Mucosa of stomach (tissue), 1 donor: ENCODE data around the gene ADGRD1.
"Not testable (repeated sequence)": the region's sequence is repeated elsewhere in the genome, so short reads cannot be mapped to it uniquely, and the experiment has no call there.

ENCODE experiments used
- H3K27me3 ChIP-seq: one replicate; pipeline ENCODE4 v1.7.0; 2013; ENCODE audit warnings: mild to moderate bottlenecking, low read length; ENCODE audit not compliant: control insufficient read depth, insufficient read depth
- H3K36me3 ChIP-seq: one replicate; pipeline ENCODE4 v1.7.0; 2013; ENCODE audit warnings: low read length; ENCODE audit not compliant: control insufficient read depth, insufficient read depth
- H3K4me1 ChIP-seq: one replicate; pipeline ENCODE4 v1.7.0; 2013; ENCODE audit warnings: mild to moderate bottlenecking, low read length; ENCODE audit not compliant: control insufficient read depth, insufficient read depth
- H3K4me3 ChIP-seq: one replicate; pipeline ENCODE4 v1.7.0; 2013; ENCODE audit warnings: low read length
- H3K9ac ChIP-seq: one replicate; pipeline ENCODE4 v1.7.0; 2013; ENCODE audit warnings: mild to moderate bottlenecking, low read length, moderate library complexity
- H3K9me3 ChIP-seq: one replicate; pipeline ENCODE4 v1.7.0; 2013; ENCODE audit warnings: mild to moderate bottlenecking, low read length, moderate library complexity; ENCODE audit not compliant: control insufficient read depth
- donor health status: Pancreatic carcinoma.

The ADGRD1 gene

DNA sequence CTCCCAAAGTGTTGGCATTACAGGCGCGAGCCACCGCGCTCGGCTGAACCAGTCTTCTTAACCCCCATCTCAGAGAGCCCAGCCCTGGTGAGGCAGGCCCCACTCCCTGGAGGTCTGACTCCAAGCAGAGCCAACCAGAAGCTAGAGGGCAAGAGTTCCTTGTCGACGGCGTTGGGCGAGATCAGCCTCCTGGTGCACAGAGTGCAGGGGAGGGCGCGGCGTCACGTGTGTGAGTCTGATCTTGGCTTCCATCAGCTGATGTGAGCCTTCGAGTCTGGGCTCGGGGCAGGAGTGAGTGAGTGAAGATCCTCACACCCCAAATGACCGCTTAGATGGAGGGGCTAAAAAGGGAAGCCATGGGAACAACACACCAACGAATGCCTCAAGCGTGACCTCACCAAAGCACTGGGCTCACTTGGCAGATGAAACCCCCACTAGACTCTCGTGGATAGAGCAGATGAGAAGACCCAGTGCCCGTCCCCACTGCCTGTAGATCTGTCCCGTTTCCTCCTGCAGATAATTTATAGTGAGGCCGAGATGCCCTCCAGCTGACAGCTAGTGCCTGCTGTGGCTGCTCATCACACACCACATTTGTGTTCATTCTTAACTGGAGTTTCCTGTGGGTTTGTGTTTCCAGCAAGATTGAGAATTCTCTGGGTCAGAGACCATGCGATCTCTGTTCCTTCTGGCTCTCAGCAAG lies 28.6 kb upstream of the ADGRD1 start:
- no peak overlapping the region for H3K9ac ChIP-seq
- H3K4me3 ChIP-seq = no peak overlapping the region
- H3K27me3 ChIP-seq = no peaks in the 10 kb centered on the region
- H3K4me1 ChIP-seq = no peaks in the 10 kb centered on the region
- H3K36me3 ChIP-seq = no peaks in the 10 kb centered on the region
- H3K9me3 ChIP-seq = no peaks in the 10 kb centered on the region

DNA sequence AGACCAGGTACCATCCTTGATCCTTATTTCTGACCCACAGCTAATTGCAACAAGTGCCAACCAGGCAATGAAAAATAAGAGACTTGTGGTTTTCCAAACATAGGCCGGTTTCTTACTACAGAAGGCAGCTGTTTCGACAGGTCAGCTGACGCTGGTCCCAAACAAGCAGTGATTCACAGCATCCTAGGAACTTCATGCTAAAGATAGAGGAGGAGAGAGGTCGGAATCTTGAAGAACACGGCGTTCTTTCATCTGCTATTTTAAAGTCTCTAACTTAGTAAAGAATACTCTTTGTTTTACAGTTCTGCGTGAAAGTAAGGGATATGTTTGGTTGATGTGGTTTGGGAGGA lies 28.1 kb upstream of the ADGRD1 start:
- no peak overlapping the region for H3K9ac ChIP-seq
- H3K27me3 ChIP-seq = no peaks in the 10 kb centered on the region
- H3K9me3 ChIP-seq = no peaks in the 10 kb centered on the region

DNA sequence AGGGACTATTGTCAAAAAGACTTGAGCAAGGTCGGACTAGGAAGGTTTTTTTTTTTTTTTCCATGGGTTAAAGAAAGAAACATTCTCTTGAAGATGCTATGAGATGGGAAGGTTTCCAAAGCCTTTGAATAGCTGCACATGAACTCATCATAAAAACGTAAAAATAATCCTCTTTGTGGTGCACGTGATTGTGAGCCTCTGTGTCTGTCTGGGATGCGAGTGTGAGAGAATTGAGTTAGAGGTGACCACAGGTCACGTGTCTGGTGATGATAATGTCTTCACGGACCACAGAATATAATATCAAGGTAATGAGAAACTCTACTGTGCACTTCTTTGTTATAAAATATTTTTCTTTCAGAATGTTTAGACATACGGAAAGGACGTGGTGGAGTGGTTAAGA lies 24.3 kb upstream of the ADGRD1 start:
- no peaks in the 10 kb centered on the region for H3K27me3 ChIP-seq
- H3K4me1 ChIP-seq = no peaks in the 10 kb centered on the region
- H3K9me3 ChIP-seq = no peaks in the 10 kb centered on the region
- no peaks in the 10 kb centered on the region for H3K36me3 ChIP-seq
- no peak overlapping the region for H3K9ac ChIP-seq
- H3K4me3 ChIP-seq = no peak overlapping the region

More for the DNA sequence above, 28.1 kb upstream of the ADGRD1 start:
- Histone ChIP-seq H3K36me3 (no peaks in the 10 kb centered on the region), H3K4me3 (no peak overlapping the region), H3K4me1 (no peaks in the 10 kb centered on the region)

DNA sequence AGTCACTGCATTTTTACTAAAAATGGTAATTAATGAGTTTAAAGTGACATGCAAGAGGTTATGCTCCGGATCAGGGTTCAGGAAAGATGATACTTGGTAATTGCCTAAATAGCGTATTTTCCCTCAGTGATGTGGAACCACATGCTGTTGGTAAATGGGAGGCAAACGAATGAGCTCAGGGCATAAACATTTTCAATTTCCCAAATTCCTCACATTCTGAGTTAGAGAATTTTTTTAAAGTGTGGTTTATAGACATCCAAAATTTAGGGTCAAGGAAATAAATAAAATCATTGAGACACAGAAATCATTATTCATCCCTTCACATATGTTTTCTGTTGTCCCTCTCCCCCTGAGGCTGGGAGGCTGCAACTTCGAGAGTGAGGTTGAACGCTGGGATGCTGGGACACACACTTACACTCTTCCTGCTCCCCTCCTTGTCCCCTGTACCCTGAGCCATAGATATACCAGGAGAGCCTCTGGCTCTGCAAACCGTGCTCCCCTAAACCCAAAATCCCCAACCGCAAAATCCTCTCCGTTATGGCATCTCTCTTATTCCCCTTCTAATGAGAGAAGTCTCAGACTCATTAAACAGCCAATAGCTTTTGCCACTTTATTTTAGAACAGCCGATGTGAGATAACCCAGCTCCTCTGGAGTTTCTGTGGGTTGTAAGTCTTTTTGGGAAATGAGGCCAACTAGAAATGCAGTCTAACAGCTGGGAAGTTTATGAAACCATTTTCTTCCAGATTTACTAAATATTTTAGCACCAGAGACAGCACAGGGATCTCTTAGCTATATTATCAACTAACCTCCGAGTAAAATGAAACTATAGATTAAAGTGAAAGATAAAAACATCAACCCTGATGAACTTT lies 21.4 kb upstream of the ADGRD1 start:
- Histone ChIP-seq H3K4me3 (no peak overlapping the region), H3K27me3 (no peaks in the 10 kb centered on the region), H3K9me3 (no peaks in the 10 kb centered on the region), H3K9ac (no peak overlapping the region), H3K4me1 (no peaks in the 10 kb centered on the region), H3K36me3 (no peaks in the 10 kb centered on the region)

DNA sequence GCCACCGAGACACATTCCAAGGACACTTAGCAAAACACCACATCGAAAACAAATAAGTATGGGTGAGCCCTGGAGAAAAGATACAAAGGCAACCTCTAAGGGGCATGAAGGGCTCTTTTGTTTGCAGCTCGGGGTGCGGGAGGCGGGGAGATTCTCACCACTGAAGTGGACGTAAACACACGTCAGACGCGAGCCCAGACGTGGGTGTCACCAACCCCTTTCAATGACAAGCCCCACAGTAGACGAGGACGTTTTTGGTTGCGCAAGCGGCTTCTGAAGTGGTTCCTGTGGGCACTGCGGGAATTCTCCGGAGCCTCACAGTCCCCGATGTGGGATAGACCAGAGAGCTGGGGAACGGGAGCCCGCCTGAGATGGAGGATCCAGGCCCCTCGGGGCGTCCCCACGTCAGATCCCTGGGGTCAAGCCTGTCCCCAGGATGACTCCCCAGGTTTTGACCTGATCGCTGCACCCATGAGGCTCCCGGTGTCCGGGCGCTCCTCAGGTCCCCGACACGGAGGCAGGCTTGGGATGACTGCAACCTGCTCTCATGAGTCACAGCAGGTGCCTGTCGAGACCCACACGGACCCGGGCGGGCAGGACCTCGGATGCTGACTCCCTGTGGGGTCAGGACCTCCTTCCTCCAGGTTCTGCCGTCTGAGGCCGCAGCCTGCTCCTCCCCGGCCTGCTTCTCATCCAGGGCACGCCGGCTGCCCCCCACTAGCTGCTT lies 20.3 kb upstream of the ADGRD1 start:
- no peaks in the 10 kb centered on the region for H3K4me1 ChIP-seq
- no peaks in the 10 kb centered on the region for H3K9me3 ChIP-seq
- H3K36me3 ChIP-seq = no peaks in the 10 kb centered on the region
- H3K4me3 ChIP-seq = no peak overlapping the region
- H3K9ac ChIP-seq = no peak overlapping the region
- H3K27me3 ChIP-seq = no peaks in the 10 kb centered on the region

DNA sequence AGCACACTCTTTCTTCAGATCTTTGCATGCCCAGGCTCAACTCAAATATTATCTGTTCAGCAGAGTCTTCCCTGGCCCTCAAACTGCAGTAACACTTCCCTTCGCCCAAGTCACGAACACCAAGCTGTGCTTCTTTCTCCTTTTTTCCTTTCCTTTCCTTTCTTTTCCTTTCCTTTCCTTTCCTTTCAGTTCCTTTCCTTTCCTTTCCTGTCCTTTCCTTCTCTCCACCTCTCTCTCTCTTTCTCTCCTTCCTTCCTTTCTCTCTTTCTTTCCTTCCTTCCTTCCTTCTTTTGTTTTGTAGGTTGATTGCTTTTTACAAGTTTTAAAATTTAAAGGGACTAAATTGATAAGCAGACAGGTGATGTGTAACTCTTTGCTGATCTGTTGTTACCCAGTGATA lies 19.0 kb upstream of the ADGRD1 start:
- H3K4me3 ChIP-seq = no peak overlapping the region
- H3K36me3 ChIP-seq = no peaks in the 10 kb centered on the region
- H3K9ac ChIP-seq = no peak overlapping the region
- no peaks in the 10 kb centered on the region for H3K4me1 ChIP-seq
- H3K27me3 ChIP-seq = no peaks in the 10 kb centered on the region
- no peaks in the 10 kb centered on the region for H3K9me3 ChIP-seq

DNA sequence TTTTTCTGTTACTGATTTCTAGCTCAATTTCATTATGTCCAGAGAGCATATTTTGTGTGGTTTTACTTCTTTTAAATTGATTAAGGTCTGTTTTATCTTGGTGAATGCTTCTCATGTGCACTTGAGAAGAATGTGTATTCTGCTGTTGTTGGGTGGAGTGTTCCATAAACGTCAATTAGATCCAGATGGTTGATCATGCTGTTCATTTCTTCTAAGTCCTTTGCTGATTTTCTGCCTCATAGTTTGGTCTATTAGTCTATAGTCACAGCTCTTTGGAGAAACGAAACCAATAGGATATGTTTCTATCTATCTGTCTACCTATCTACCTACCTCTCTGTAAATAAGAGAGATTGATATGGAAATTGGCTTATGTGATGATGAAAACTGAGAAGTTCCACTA lies 17.1 kb upstream of the ADGRD1 start:
- Histone ChIP-seq H3K36me3 (no peaks in the 10 kb centered on the region), H3K4me3 (no peak overlapping the region)

DNA sequence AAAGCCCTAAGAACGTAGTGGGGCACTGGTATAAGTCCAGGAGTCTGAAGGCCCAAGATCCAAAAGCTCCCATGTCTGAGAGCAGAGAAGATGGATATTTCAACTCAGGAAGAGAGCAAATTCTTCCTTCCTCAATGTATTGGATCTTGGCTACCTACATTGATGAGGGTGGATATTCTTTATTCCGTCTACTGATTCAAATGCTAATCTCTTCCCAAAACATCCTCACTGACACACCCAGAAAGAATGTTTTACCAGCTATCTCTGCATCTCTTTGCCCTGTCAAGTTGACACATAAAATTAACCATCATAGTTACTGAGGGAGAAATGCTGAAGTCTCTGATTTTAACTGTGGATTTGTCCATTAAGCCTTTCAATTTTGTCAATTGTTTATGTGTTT lies 16.6 kb upstream of the ADGRD1 start:
- H3K9ac ChIP-seq = no peak overlapping the region
- H3K4me1 ChIP-seq = no peaks in the 10 kb centered on the region
- no peaks in the 10 kb centered on the region for H3K36me3 ChIP-seq
- H3K9me3 ChIP-seq = no peaks in the 10 kb centered on the region
- no peaks in the 10 kb centered on the region for H3K27me3 ChIP-seq
- H3K4me3 ChIP-seq = no peak overlapping the region

More for the DNA sequence above, 17.1 kb upstream of the ADGRD1 start:
- no peaks in the 10 kb centered on the region for H3K9me3 ChIP-seq
- H3K27me3 ChIP-seq = no peaks in the 10 kb centered on the region
- no peak overlapping the region for H3K9ac ChIP-seq
- no peaks in the 10 kb centered on the region for H3K4me1 ChIP-seq

DNA sequence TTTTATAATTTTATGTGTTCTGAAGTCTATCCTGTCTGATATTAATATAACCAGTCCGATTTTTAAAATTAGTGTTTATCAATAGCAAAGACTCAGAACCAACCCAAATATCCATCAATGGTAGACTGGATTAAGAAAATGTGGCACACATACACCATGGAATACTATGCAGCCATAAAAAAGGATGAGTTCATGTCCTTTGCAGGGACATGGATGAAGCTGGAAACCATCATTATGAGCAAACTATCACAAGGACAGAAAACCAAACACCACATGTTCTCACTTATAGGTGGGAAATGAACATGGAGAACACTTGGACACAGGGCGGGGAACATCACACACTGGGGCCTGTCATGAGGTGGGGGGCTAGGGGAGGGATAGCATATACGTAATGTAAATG lies 16.2 kb upstream of the ADGRD1 start:
- H3K27me3 ChIP-seq, H3K4me1 ChIP-seq, H3K9ac ChIP-seq, H3K9me3 ChIP-seq, H3K36me3 ChIP-seq, H3K4me3 ChIP-seq: not testable (repeated sequence)

DNA sequence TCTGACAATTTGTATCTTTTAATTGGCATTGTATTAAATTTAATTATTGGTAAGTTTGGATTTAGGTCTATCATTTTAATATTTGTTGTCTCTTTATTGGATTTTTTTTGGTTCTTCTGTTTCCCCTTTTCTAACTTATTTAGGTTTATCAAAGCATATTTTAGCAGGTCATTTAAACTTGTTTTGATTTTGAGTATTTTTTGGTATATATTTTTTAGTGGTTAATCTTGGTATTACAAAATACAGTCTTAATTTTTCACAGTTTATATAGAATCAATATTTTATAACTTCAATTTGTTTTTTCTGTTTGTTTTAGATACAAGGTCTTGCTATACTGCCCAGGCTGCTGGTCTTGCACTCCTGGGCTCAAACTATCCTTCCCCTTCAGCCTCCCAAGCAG lies 15.5 kb upstream of the ADGRD1 start:
- Histone ChIP-seq H3K36me3 (no peaks in the 10 kb centered on the region), H3K4me3 (no peak overlapping the region), H3K9ac (no peak overlapping the region), H3K9me3 (no peaks in the 10 kb centered on the region), H3K4me1 (no peaks in the 10 kb centered on the region), H3K27me3 (no peaks in the 10 kb centered on the region)

DNA sequence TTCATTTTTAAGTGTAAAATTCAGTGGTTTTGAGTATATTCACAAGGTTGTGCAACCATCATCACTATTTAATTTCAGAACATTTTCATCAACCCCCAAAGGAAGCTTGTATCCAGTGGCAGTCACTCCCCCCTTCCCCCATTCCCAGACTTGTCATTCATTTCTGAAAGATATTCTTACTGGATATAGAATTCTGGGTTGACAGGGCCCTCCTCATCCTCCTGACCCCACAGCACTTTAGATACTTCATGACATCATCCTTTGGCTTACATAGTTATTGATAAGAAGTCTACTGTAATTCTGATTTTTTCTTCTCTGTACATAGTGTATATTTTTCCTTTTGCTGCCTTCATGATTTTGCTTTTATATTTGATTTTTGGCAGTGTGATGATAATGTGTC lies 8.8 kb upstream of the ADGRD1 start:
- no peak overlapping the region for H3K4me3 ChIP-seq
- no peaks in the 10 kb centered on the region for H3K36me3 ChIP-seq
- H3K4me1 ChIP-seq = no peaks in the 10 kb centered on the region
- H3K27me3 ChIP-seq = no peaks in the 10 kb centered on the region
- no peak overlapping the region for H3K9ac ChIP-seq
- H3K9me3 ChIP-seq = no peaks in the 10 kb centered on the region
